Calu3 (cell line): Measurements from ENCODE around the gene FMO1. TPM values are rescaled to one million over a fixed set of nuclear protein-coding genes. Genes with fewer than 3 reads are reported as not detected.

Source experiments
- BruUV-seq: library from RNA; stranded (reverse); fragments of 400-500 nt; replicated peaks from 2 replicates; lab custom pipeline; 2021; lab: Mats Ljungman, UMichigan
- CTCF ChIA-PET: fragments of 300-600 bp; sonication (Branson Sonifier 250); formaldehyde crosslinking; loops from one replicate; lab custom pipeline; 2022; ENCODE audit warnings: antibody characterized with exemption; lab: Charles Lee
- DNase-seq: peaks from one replicate; pipeline ENCODE4 v3.0.0; 2022
- H3K27ac Mint-ChIP-seq: one replicate; pipeline ENCODE4 v1.8.0; 2022; ENCODE audit warnings: mixed read lengths; ENCODE audit not compliant: unreplicated experiment
- H3K27me3 Mint-ChIP-seq: one replicate; pipeline ENCODE4 v1.8.0; 2022; ENCODE audit warnings: mixed read lengths; ENCODE audit not compliant: unreplicated experiment
- H3K36me3 Mint-ChIP-seq: one replicate; pipeline ENCODE4 v1.8.0; 2022; ENCODE audit warnings: mild to moderate bottlenecking, moderate library complexity, mixed read lengths; ENCODE audit not compliant: insufficient read depth, unreplicated experiment
- H3K4me1 Mint-ChIP-seq: one replicate; pipeline ENCODE4 v1.8.0; 2022; ENCODE audit warnings: mild to moderate bottlenecking, low read depth, mixed read lengths; ENCODE audit not compliant: unreplicated experiment
- H3K4me3 Mint-ChIP-seq: one replicate; pipeline ENCODE4 v1.8.0; 2022; ENCODE audit warnings: mild to moderate bottlenecking, low read depth, moderate library complexity, mixed read lengths; ENCODE audit not compliant: unreplicated experiment
- H3K9me3 Mint-ChIP-seq: one replicate; pipeline ENCODE4 v1.8.0; 2022; ENCODE audit warnings: low read depth, mixed read lengths; ENCODE audit not compliant: unreplicated experiment
- intact Hi-C: fragments of 100-400 bp; cut with micrococcal nuclease; formaldehyde crosslinking; loops from one replicate; pipeline ENCODE4 v1.10.0; 2022; ENCODE audit not compliant: unreplicated experiment
- total RNA-seq: library from RNA; stranded (reverse); gene quantifications from 2 replicates; pipeline ENCODE4 v1.2.3, GENCODE V29; 2022
- TF ChIP-seq, protein P1 (sequence below): fragments of 200-600 bp; IDR thresholded peaks from one replicate; pipeline ENCODE4 v1.8.0; 2022; ENCODE audit warnings: antibody characterized with exemption; ENCODE audit not compliant: unreplicated experiment

Gene FMO1
- total RNA-seq, 1 experiment from 2014 or later = not detected

DNA sequence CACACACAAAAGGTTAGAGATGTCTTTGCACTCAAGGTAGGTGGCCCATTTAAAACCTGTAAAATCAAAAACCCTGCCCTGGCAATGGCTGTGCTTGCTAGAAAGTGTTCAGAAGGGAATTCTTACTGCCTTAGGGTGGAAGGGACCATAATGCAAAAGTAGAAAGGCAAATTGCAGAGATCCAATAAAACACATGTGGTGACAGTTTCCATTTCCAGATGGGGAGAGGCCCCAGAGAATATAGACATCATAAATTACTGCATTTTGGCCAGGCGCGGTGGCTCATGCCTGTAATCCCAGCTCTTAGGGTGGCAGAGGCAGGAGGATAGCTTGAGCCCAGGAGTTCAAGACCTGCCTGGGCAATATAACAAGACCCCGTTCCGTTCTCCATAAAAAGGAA lies 13.0 kb downstream of the FMO1 start:
- TF ChIP-seq, protein P1, sequence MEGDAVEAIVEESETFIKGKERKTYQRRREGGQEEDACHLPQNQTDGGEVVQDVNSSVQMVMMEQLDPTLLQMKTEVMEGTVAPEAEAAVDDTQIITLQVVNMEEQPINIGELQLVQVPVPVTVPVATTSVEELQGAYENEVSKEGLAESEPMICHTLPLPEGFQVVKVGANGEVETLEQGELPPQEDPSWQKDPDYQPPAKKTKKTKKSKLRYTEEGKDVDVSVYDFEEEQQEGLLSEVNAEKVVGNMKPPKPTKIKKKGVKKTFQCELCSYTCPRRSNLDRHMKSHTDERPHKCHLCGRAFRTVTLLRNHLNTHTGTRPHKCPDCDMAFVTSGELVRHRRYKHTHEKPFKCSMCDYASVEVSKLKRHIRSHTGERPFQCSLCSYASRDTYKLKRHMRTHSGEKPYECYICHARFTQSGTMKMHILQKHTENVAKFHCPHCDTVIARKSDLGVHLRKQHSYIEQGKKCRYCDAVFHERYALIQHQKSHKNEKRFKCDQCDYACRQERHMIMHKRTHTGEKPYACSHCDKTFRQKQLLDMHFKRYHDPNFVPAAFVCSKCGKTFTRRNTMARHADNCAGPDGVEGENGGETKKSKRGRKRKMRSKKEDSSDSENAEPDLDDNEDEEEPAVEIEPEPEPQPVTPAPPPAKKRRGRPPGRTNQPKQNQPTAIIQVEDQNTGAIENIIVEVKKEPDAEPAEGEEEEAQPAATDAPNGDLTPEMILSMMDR = no peak
- Mint-ChIP-seq H3K9me3 (no peaks in the 10 kb centered on the region), H3K27ac (no peak overlapping the region), H3K4me1 (no peaks in the 10 kb centered on the region), H3K36me3 (no peaks in the 10 kb centered on the region), H3K4me3 (no peak overlapping the region), H3K27me3 (no peaks in the 10 kb centered on the region)
- CTCF ChIA-PET = interaction anchor here (1.0 kb wide), 1 partner anchor 52 kb away, joined by 3 read pairs; the partner anchor contains the start of gene FMO4
- intact Hi-C loops = no loop called here
- no peak for DNase-seq
- BruUV-seq = no TSS peak

DNA sequence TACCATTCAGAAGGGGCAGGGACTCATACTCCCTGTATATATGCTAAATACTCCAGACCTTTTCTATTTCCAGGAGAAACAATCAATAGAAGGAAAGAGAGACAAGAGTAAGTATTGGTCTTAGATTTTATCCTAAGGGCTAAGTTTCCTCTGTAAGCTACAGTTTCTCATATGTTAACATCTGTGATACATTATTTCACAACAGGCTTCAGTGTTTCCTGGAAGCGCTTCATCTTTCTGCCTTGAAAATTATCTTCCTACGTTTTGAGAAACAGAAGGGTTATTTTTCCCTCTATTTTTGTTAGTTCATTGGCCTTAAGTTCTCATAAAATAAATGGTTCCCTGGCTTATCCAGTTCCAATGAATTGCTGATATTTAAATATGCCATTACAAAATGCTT lies 15.6 kb downstream of the FMO1 start:
- no peaks in the 10 kb centered on the region for H3K9me3 Mint-ChIP-seq
- H3K4me3 Mint-ChIP-seq = no peak overlapping the region
- H3K27me3 Mint-ChIP-seq = peaks cover 20% of the 10 kb centered on the region
- CTCF ChIA-PET = no interaction called here
- no peak overlapping the region for H3K27ac Mint-ChIP-seq
- H3K4me1 Mint-ChIP-seq = no peaks in the 10 kb centered on the region
- H3K36me3 Mint-ChIP-seq = no peaks in the 10 kb centered on the region
- TF ChIP-seq, protein P1 = no peak
- no TSS peak for BruUV-seq
- intact Hi-C loops = no loop called here
- no peak for DNase-seq

GRCh38 chr1:171265686-171266085 lies 17.4 kb downstream of the FMO1 start:
- DNase-seq = no peak
- H3K27ac Mint-ChIP-seq = no peak overlapping the region
- BruUV-seq = no TSS peak
- CTCF ChIA-PET = no interaction called here
- H3K4me1 Mint-ChIP-seq = no peaks in the 10 kb centered on the region
- intact Hi-C loops = no loop called here
- no peaks in the 10 kb centered on the region for H3K36me3 Mint-ChIP-seq
- no peak overlapping the region for H3K4me3 Mint-ChIP-seq
- H3K9me3 Mint-ChIP-seq = no peaks in the 10 kb centered on the region
- peaks cover 32% of the 10 kb centered on the region for H3K27me3 Mint-ChIP-seq
- TF ChIP-seq, protein P1 = no peak

DNA sequence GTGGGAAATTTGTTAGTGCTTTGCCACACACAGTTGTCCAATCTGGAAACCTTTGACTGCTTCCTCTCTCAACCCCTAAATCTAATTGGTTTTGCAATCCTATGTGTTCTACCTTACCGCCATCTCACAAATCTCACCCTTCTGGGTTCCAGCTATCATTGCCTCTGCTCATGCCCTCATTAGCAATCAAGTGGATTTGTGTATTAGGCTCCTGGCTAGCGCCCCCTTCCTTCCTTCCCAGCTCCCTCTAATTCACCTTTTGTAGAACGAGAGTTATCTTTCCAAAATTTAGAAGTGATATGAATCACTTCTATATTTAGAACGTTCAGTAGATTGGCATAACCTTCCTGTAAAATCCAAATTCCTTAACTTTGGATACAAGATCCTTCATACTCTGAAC lies 18.6 kb downstream of the FMO1 start:
- DNase-seq = no peak
- H3K9me3 Mint-ChIP-seq = no peaks in the 10 kb centered on the region
- H3K4me3 Mint-ChIP-seq = no peak overlapping the region
- no TSS peak for BruUV-seq
- intact Hi-C loops = no loop called here
- no peaks in the 10 kb centered on the region for H3K36me3 Mint-ChIP-seq
- H3K27ac Mint-ChIP-seq = no peak overlapping the region
- no peaks in the 10 kb centered on the region for H3K4me1 Mint-ChIP-seq
- peaks cover 44% of the 10 kb centered on the region for H3K27me3 Mint-ChIP-seq
- CTCF ChIA-PET = no interaction called here
- TF ChIP-seq, protein P1 = no peak
